ENCODE measurements around the gene POLR3B.

DNA sequence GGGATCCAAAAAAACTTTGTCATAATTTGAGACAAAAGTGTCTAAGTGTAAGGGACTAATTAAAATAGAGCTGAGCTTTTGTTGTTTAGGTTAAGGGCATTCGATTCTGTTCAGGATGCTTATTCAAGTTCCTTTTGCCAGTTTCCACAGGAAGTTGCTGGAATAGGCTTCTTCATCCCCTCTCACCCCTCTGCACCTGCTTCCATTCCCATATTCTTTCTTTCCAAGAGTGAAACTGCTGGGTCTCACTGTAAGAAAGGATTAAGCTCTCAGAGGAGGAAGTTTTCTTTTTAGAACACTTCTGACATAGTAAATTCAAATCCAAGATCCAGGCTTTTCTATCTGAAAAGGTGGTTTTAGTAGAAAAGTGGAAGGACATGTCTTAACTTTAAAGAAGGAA is 61.4 kb downstream of the POLR3B start:
- TF ChIP-seq CTCF (IDR thresholded peaks at IDR 0.05) (no peak), POLR2A (IDR thresholded peaks at IDR 0.05) (no peak)
